HL-60 (cell line): ENCODE data around the gene TSPEAR.

Source experiments
- DNase-seq, 2 experiments: peaks; one replicate each; pipeline ENCODE4 v3.0.0-alpha.2; 2010 to 2020; ENCODE audit warnings: low read depth in 1 of 2, low spot score in 1 of 2
- H3K27ac ChIP-seq: fragments of 250-450 bp; sonication (Bioruptor Pico); replicated peaks from 2 replicates; pipeline ENCODE4 v1.5.1; 2020; ENCODE audit warnings: mild to moderate bottlenecking, moderate library complexity
- H3K27me3 ChIP-seq: fragments of 250-450 bp; sonication (Bioruptor Pico); 2 replicates; pipeline ENCODE4 v1.5.1; 2021; ENCODE audit warnings: mild to moderate bottlenecking, moderate library complexity; ENCODE audit not compliant: insufficient read depth, poor library complexity, severe bottlenecking
- H3K4me3 ChIP-seq: replicated peaks from 2 replicates; pipeline ENCODE4 v1.5.1; 2011; ENCODE audit warnings: mild to moderate bottlenecking, control low read depth, low read length; ENCODE audit not compliant: insufficient read depth
- CTCF ChIP-seq: IDR thresholded peaks from one replicate; pipeline ENCODE4 v1.5.1; 2011; ENCODE audit warnings: low read length, control low read depth, inconsistent platforms; ENCODE audit not compliant: insufficient read depth
- GABPA ChIP-seq: IDR thresholded peaks from 2 replicates; pipeline ENCODE4 v1.6.1; 2012; ENCODE audit warnings: low read depth
- POLR2AphosphoS5 ChIP-seq: IDR thresholded peaks from 2 replicates; pipeline ENCODE4 v1.6.1; 2012; ENCODE audit warnings: low read depth
- REST ChIP-seq: IDR thresholded peaks from 2 replicates; pipeline ENCODE4 v1.6.1; 2012; ENCODE audit warnings: low read depth; ENCODE audit not compliant: insufficient replicate concordance
- SPI1 ChIP-seq: IDR thresholded peaks from 2 replicates; pipeline ENCODE4 v1.6.1; 2012; ENCODE audit warnings: low read depth, mild to moderate bottlenecking, borderline replicate concordance

Gene TSPEAR

GRCh38 chr21:44487831-44488230 is 223.5 kb downstream of the TSPEAR start:
- no peak overlapping the region for H3K4me3 ChIP-seq
- TF ChIP-seq CTCF (peak; percentile 31), GABPA (no peak), SPI1 (no peak)
- no peaks in the 10 kb centered on the region for H3K27me3 ChIP-seq
- DNase-seq = peak in 1 of 2 experiments; percentile 28
- no peak overlapping the region for H3K27ac ChIP-seq

GRCh38 chr21:44486302-44486701 is 225.1 kb downstream of the TSPEAR start:
- H3K27ac ChIP-seq = no peak overlapping the region
- no peak for DNase-seq
- no peak overlapping the region for H3K4me3 ChIP-seq
- H3K27me3 ChIP-seq = no peaks in the 10 kb centered on the region
- TF ChIP-seq REST = no peak
- no peak for TF ChIP-seq SPI1
- TF ChIP-seq GABPA = no peak
- TF ChIP-seq CTCF = no peak
- no peak for TF ChIP-seq POLR2AphosphoS5

- no peak for DNase-seq
- Histone ChIP-seq H3K27ac (no peak overlapping the region), H3K4me3 (no peak overlapping the region), H3K27me3 (no peaks in the 10 kb centered on the region)
- TF ChIP-seq SPI1 (no peak), GABPA (no peak), POLR2AphosphoS5 (no peak), REST (no peak), CTCF (no peak)
Observed at GRCh38 chr21:44485796-44486195, 225.6 kb downstream of the TSPEAR start.

GRCh38 chr21:44485254-44485793 is 226.0 kb downstream of the TSPEAR start:
- H3K4me3 ChIP-seq = no peak overlapping the region
- no peak for DNase-seq
- no peak for TF ChIP-seq SPI1
- no peak for TF ChIP-seq GABPA
- TF ChIP-seq CTCF = no peak
- no peak for TF ChIP-seq REST
- no peak for TF ChIP-seq POLR2AphosphoS5
- H3K27ac ChIP-seq = no peak overlapping the region
- H3K27me3 ChIP-seq = no peaks in the 10 kb centered on the region
